ENCODE data around the gene SNRPE. TPM values are rescaled to one million over a fixed set of nuclear protein-coding genes. Genes with fewer than 3 reads are reported as not detected.

Gene SNRPE
- total and polyA plus RNA-seq, 9 of the 15 experiments (the other 6 are each of a cell fraction or from before 2014, with no cell fraction given) = 216 to 1,893 (median 487) TPM

DNA sequence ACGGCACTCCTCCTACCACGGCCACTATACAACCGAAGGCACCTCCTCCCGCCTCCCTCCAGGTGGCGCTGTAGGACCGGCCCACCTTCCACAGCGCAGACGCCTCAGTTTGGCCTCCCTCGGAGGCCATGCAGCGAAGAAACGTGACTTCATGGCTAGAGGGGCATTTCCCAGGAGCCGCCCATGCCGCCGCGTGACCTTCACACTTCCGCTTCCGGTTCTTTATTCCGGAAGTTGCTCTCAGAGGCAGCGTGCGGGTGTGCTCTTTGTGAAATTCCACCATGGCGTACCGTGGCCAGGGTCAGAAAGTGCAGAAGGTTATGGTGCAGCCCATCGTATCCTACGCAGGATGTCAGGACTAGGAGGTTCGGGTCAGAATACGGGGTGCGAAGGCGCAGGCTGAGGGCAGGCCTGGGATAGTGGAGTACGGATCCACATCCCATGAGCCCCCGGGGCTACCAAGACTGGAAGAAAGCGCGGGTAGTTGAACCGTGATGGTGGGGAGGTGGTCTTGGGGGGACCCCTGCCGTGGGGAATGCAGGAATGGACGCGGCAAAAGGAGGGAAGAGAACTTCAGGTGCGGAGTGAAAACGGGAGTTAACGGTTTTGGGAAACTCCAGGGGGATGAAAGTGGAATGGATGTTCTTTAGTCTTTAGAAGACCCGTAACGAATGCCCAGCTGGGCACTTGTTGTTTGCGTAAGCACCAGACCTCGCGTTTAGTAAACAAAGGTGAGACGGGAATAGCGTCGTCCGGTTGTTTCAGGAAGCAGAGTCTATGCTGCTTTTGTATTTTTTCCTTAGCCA, at the start of gene SNRPE (continued):
- TF ChIP-seq YY1 (IDR thresholded peaks at IDR 0.05; ENCODE audit: borderline replicate concordance in 1 of 3, control insufficient read depth in 1 of 3, extremely low read depth in 1 of 3, insufficient read depth in 3 of 3, insufficient read length in 1 of 3, insufficient replicate concordance in 2 of 3, low read depth in 1 of 3, low read length in 2 of 3) = peak; percentile 18 to 79 (median 66)
- TF ChIP-seq ZNF431 (CRISPR knock-in tag; IDR thresholded peaks at IDR 0.05) = 0 out of 2 replicates have a peak, but pooled peaks have one; percentile 55
- peak; percentile 92 for TF ChIP-seq MITF (IDR thresholded peaks at IDR 0.05)
- no peak; a peak in 1 of 4 replicates for TF ChIP-seq NONO (IDR thresholded peaks at IDR 0.05; ENCODE audit: low read depth in 2 of 2, low read length in 1 of 2)
- no peak for TF ChIP-seq RFX7 (CRISPR knock-in tag; IDR thresholded peaks at IDR 0.05)
- TF ChIP-seq, protein P1, sequence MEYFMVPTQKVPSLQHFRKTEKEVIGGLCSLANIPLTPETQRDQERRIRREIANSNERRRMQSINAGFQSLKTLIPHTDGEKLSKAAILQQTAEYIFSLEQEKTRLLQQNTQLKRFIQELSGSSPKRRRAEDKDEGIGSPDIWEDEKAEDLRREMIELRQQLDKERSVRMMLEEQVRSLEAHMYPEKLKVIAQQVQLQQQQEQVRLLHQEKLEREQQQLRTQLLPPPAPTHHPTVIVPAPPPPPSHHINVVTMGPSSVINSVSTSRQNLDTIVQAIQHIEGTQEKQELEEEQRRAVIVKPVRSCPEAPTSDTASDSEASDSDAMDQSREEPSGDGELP (CRISPR knock-in tag; IDR thresholded peaks at IDR 0.05; ENCODE audit: borderline replicate concordance) = peak; percentile 91
- TF ChIP-seq PKNOX1 (IDR thresholded peaks at IDR 0.05) = peak; percentile 86
- TF ChIP-seq MGA (IDR thresholded peaks at IDR 0.05) = peak; percentile 74
- no peak for TF ChIP-seq ZNF134 (CRISPR knock-in tag; conservative IDR thresholded peaks at IDR 0.05)

Data from K562 (cell line).